ENCODE measurements around the gene VWA5B2.

The VWA5B2 gene

GRCh38 chr3:184229394-184230080 is at the start of gene VWA5B2:
Gene VWA5B2, plus strand, starts transcription at chr3:184229585. Its CDS starts 944 bp downstream, at chr3:184230529.
- no peak for DNase-seq (ENCODE audit: low read depth, low spot score)

- DNase-seq (ENCODE audit: low read depth, low spot score): no peak
These were observed 49.2 kb upstream of the VWA5B2 start for GRCh38 chr3:184180165-184180564.

- no peak for DNase-seq (ENCODE audit: low read depth, low spot score)
These were observed 47.8 kb upstream of the VWA5B2 start for GRCh38 chr3:184181596-184181995.

- no peak for DNase-seq (ENCODE audit: low read depth, low spot score)
These were observed 45.7 kb upstream of the VWA5B2 start for GRCh38 chr3:184183679-184184078.

- no peak for DNase-seq (ENCODE audit: low read depth, low spot score)
These were observed 44.7 kb upstream of the VWA5B2 start for GRCh38 chr3:184184546-184185230.

GRCh38 chr3:184185461-184186183 is 43.8 kb upstream of the VWA5B2 start:
- peak; percentile 93 for DNase-seq (ENCODE audit: low read depth, low spot score)

- DNase-seq (ENCODE audit: low read depth, low spot score): no peak
These were observed 43.0 kb upstream of the VWA5B2 start, which contains the start of gene ABCF3 for GRCh38 chr3:184186184-184186901. Gene ABCF3, plus strand, starts transcription at chr3:184186199. Its CDS starts 9 bp downstream, at chr3:184186208.

GRCh38 chr3:184186902-184187207 is 42.5 kb upstream of the VWA5B2 start:
- no peak for DNase-seq (ENCODE audit: low read depth, low spot score)

- DNase-seq (ENCODE audit: low read depth, low spot score): no peak
These were observed 41.3 kb upstream of the VWA5B2 start for GRCh38 chr3:184188080-184188479.

GRCh38 chr3:184189421-184189820 is 40.0 kb upstream of the VWA5B2 start:
- no peak for DNase-seq (ENCODE audit: low read depth, low spot score)

GRCh38 chr3:184192889-184193288 is 36.5 kb upstream of the VWA5B2 start:
- DNase-seq (ENCODE audit: low read depth, low spot score): no peak

GRCh38 chr3:184193991-184194539 is 35.3 kb upstream of the VWA5B2 start:
- DNase-seq (ENCODE audit: low read depth, low spot score): no peak

- no peak for DNase-seq (ENCODE audit: low read depth, low spot score)
These were observed 32.8 kb upstream of the VWA5B2 start for GRCh38 chr3:184196536-184196935.

GRCh38 chr3:184198509-184198908 is 30.9 kb upstream of the VWA5B2 start:
- no peak for DNase-seq (ENCODE audit: low read depth, low spot score)

GRCh38 chr3:184200825-184201224 is 28.6 kb upstream of the VWA5B2 start:
- no peak for DNase-seq (ENCODE audit: low read depth, low spot score)

- no peak for DNase-seq (ENCODE audit: low read depth, low spot score)
These were observed 25.9 kb upstream of the VWA5B2 start for GRCh38 chr3:184203526-184203925.

- DNase-seq (ENCODE audit: low read depth, low spot score): no peak
These were observed 20.1 kb upstream of the VWA5B2 start for GRCh38 chr3:184209146-184209923.

- DNase-seq (ENCODE audit: low read depth, low spot score): no peak
These were observed 18.1 kb upstream of the VWA5B2 start for GRCh38 chr3:184211297-184211696.

GRCh38 chr3:184211718-184212117 is 17.7 kb upstream of the VWA5B2 start:
- no peak for DNase-seq (ENCODE audit: low read depth, low spot score)

- no peak for DNase-seq (ENCODE audit: low read depth, low spot score)
These were observed 10.6 kb upstream of the VWA5B2 start for GRCh38 chr3:184218814-184219213.

GRCh38 chr3:184222521-184222920 is 6.9 kb upstream of the VWA5B2 start:
- DNase-seq (ENCODE audit: low read depth, low spot score): no peak

All from iPS DF 19.7 (cell line).